GM23248 (cell line): ENCODE data around the gene MORC2.

Source experiments
- EZH2 ChIP-seq: fragments of 200-600 bp; sonication (generic); IDR thresholded peaks from 2 replicates; pipeline ENCODE4 v1.6.1; 2018; ENCODE audit warnings: antibody characterized with exemption, mild to moderate bottlenecking; ENCODE audit not compliant: insufficient read depth, poor library complexity, severe bottlenecking
- EZH2phosphoT487 ChIP-seq: fragments of 200-600 bp; sonication (generic); IDR thresholded peaks from 2 replicates; pipeline ENCODE4 v1.6.1; 2018; ENCODE audit warnings: antibody characterized with exemption, moderate library complexity, mild to moderate bottlenecking, low read depth; ENCODE audit not compliant: insufficient read depth

- TF ChIP-seq EZH2phosphoT487 = no peak
- TF ChIP-seq EZH2 = no peak
Observed at GRCh38 chr22:30890686-30891442, 77.7 kb downstream of the MORC2 start.
